HG03064 (cell line): ENCODE measurements around the gene C14orf132.

Experiments used
- ATAC-seq: cut with Tn5 transposase; IDR thresholded peaks from one replicate; pipeline ENCODE4 v1.9.1; 2021; ENCODE audit warnings: low read depth; ENCODE audit not compliant: unreplicated experiment

Gene C14orf132

DNA sequence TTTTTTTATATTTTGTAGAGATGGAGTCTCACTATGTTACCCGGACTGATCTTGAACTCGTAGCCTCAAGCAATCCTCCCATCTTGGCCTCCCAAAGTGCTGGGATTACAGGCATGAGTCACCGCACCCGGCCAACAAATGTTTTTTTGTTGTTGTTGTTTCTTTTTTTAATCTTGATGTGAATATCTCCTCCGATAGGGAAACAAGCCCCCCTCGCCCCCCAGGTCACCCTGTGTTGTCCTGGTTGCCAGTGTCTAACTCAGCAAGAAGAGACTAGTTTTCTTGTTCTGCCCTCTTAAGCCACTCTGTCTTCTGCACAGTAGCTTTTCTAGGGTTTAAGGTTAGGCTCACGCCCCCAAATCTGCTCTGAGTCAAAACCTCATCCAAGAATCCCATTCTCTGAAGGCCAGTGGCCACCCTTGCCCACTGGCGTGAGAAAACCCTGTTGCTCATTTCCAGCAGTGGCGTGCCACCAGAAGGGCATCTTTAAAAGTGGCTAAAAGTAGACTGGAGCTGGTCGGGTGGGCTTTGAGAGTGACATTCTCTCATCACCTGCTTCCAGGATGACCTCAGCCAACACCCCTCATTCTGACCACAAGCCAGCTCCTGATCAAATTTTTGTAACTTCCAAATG lies 42.7 kb downstream of the C14orf132 start:
- no peak for ATAC-seq

DNA sequence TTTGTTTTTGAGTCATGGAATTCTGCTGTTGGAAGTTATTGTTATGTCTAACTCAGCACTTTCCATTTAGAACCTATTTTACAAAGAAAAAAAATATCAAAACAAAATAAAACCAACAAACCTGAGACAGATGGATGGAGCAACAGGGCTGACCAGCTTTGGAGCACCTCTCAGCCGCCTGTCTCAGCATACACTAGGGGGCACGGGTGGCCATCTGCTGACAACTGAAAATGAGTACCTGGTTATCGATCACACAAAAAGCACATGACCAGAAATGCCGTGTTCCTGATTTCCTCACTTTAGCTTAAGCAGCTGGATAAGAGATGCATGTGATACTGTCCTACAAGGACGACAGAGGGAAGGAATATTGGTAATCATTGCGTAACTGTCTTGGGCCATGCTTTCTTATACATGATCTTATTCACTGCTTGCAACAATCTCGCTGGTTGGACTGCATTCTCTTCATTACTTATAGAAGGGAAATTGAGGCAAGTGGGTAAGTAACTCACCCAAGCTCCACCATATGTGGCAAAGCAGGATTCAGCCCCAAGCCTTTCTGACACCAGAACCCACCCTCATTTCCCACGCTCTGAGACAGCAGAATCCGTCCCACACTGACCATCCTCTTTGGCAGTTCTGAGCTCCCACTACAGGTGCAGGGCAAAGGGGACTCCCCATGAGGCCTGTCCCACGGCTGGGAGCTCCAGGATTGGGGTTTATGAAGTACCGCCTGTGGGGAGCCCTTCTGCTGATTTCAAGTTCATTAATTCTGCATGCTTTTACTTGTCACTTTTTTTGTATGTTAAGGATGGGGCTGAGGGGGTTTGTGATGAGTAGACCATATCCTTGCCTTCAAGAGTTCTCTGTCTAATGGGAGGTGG lies 43.5 kb downstream of the C14orf132 start:
- no peak for ATAC-seq

- no peak for ATAC-seq
Measured at GRCh38 chr14:96083667-96084320, 44.6 kb downstream of the C14orf132 start.

DNA sequence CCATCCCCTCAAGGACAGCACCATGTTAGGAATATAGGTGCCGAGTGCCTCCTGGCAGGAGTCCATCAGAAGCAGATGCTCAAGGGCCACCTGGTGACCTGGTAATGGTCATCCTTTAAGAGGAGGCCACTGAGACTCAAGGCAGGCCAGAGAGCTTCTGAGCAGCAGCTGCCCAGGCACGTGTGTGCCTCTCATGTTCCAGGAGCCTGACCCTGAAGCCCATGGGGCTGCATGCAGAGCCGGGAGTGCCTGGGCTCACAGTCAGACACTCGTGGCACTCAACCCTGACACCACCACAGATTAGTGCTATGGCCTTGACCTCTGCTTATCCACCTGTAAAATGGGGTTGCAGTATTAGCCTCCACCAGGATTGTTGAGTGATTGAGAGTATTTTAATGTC lies 45.6 kb downstream of the C14orf132 start:
- ATAC-seq: no peak

DNA sequence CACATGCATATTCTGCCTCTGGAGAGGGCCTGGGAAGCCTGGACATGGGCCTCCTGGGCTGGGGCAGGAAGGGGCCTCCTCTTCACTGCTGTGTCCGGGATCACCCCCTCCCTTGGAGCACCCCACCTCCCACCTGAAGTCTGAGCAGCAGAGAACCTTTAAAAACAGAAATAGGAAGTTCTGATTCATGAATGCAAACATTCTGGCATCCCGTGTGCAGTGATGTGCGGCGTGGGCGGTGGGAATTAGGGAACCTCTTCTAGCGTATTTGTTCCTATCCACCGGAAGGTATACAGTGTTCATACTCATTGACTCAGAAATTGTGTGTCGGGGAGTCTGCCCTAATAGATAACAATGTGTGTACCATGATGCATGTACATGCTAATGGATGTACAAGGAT lies 46.2 kb downstream of the C14orf132 start:
- ATAC-seq: no peak

DNA sequence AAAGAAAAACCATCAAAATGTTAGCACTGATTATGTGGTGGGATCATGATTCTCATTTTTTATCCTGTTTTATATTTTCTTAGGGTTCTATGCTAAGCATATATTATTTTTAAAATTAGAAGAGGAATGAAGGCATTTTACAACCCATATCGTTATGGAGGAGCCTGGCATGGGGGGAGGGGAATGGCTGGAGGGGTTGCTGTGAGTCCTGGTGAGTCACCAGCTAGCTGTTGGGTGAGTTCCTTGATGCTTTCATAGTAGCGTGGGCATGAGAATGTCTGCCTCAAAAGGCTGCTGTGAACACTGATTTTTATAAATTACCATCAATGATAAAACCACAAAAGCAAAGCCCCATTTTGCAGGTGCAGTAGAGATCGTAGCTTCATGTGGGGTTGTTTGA lies 46.9 kb downstream of the C14orf132 start:
- no peak for ATAC-seq

DNA sequence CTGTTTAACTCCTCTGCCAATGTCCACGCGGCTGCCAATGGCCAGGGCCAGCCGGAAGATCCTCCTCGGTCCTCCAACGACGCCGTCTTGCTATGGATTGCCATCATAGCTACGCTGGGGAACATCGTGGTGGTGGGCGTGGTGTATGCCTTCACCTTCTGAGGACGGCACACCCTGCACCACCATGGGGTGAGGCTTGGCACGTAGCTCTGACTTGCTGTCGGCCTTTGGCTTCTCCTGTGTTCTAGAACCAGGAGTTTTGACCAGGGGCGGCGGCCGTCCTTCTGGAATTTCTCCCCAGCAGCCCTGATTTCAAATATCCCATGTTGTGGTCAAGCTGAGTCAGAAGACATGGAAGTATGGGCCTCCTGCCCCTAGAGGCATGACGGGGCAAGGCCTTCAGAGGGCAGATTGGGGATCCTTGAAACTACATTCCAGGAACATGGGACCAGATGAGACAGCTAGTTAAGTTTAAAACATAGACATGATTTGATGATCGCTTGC lies 47.5 kb downstream of the C14orf132 start:
- no peak for ATAC-seq

- ATAC-seq: no peak
Measured at GRCh38 chr14:96088074-96088473, 48.9 kb downstream of the C14orf132 start.

DNA sequence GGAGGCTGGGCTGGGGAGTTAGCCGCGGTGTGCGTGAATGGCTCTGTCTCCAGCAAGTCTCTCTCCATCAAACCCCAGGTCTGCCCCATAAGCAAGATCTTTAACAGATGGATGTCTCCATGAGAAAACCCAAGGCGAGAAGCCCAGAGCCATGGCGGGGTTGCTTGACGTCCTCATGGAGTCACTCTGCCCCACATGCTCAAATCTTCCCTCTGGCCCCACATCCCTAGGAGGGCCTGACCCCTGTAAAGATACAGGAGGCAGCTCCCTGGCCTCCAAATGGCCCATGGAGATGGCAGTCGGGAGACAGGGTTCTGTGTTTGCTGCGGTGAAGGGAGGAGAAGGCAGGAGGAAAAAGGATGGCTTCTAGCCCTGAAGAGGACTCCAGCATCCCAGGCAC lies 49.3 kb downstream of the C14orf132 start:
- ATAC-seq: no peak

DNA sequence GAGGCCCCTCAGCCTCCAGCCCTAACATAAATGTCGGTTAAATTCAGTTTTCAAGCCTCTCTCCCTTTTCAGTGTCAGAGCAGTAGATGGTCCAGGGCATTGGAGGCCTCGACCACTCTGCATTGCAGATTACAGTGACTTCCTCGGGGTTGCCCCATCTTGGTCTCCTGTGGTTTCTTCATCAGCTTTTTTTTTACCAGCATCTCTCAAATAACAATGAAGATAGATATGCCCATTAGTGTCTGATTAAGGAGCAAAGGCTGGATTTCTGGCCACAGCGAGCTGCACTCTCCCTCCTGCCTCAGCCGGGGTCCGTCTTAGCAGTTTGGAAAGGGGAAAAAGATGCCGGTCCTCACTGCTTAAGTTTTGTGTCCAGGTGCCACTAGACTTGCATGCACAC lies 49.7 kb downstream of the C14orf132 start:
- no peak for ATAC-seq

DNA sequence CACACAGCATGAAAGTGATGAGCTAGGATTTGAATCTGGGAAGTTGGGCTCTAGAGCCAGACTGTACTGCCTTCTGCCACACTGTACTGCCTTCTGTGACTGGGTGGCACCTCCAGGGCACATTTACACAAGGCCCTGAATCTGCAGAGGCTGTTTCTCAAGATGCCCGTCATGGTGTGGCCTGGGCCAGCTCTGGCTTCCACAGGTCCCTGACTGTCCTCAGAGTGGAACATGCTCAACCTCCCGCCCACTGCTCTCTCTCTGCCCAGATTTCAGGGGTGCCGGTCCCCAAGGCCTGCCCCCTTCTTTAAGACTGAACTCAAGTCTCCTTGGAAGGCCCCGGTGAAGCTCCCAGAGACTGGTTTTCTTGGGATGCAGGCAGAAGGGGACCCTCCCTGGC lies 50.2 kb downstream of the C14orf132 start:
- no peak for ATAC-seq

- no peak for ATAC-seq
Measured at GRCh38 chr14:96090441-96091148, 51.4 kb downstream of the C14orf132 start.

DNA sequence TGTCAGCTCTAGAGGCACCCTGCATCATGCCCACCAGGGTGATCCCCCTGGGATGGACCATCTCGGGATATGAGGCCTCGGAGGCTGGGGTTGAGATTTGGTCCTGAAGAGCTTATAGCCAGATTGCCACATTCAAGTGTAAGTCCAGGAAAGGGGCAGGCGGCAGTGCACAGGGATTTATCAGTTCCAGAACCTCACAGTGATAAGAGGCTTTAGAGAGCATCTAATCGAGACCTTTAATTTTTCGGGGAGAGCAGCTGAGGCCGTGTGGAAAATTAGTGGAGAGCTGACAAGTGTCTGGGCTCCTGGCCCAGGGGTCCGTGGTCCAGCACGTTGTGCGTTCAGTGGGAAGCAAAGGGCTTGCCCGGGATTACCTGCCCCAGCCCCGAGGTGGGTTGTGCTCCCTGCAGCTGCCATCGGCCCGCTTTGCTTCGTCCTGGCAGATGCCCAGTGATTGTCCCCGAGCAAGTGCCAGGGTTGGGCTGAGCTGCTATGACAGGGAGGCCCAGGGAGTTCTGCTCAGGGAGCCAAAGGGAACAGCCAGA lies 52.1 kb downstream of the C14orf132 start:
- no peak for ATAC-seq

DNA sequence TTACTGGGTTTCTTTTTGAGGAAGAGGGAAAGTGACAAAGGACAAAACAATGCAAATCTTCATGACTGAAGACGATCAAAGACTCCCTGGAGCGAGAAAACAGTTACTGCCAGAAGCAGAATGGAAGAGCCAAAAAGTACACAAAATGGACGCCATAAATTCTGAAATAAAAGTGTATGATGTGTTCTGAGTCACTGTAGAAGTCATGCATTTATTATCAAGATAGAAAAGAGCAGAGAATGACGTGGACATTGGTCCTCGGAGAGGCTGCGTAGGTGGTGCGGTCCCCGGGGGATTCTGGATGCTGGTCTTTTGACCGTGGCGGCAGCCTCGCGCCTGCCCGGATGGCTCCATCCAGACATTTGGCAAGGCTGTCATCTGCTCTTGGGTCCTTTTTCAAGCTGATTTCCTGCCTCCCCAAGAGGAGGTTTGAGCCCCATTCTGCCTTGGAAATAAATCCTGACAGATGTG lies 52.8 kb downstream of the C14orf132 start:
- ATAC-seq: no peak

GRCh38 chr14:96092936-96093335 lies 53.8 kb downstream of the C14orf132 start:
- ATAC-seq: no peak

DNA sequence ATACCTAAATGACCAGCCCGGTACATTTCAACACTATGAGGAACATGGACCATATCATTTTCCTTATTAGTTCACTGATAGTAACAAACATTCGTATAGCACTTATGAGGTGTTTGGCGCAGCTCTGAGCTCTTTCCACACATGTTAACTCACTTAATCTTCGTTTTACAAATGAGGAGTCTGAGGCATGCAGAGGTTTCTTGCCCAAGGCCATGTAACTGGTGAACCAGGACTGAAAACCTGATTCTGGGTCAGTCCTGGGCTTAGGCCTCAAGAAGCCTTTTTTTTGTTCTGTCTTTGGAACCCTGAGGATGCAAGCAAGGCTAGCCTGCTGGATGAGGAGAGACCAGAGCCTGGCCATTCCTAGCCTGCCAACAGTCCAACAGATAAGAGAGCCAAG lies 55.0 kb downstream of the C14orf132 start:
- no peak for ATAC-seq

- no peak for ATAC-seq
Measured at GRCh38 chr14:96094656-96095055, 55.5 kb downstream of the C14orf132 start.

DNA sequence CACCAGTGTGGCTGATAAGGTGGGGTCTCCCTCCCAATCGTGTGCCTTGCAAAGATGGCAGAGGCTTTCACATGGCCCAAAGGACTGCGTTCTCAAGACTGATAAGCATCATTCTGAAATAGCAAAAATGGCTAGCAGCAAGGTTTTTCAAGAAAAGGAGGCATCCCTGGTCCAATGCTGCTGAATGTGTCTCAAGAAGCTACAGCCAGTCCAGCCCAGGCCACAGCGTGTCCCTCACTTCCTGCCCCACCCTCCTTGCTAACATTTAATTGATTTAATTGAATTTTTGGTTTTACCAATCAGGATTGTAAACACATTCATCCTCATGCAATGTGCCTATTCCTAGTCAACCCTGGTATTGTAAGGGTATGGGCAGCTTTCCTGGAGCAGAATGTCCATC lies 55.9 kb downstream of the C14orf132 start:
- no peak for ATAC-seq

DNA sequence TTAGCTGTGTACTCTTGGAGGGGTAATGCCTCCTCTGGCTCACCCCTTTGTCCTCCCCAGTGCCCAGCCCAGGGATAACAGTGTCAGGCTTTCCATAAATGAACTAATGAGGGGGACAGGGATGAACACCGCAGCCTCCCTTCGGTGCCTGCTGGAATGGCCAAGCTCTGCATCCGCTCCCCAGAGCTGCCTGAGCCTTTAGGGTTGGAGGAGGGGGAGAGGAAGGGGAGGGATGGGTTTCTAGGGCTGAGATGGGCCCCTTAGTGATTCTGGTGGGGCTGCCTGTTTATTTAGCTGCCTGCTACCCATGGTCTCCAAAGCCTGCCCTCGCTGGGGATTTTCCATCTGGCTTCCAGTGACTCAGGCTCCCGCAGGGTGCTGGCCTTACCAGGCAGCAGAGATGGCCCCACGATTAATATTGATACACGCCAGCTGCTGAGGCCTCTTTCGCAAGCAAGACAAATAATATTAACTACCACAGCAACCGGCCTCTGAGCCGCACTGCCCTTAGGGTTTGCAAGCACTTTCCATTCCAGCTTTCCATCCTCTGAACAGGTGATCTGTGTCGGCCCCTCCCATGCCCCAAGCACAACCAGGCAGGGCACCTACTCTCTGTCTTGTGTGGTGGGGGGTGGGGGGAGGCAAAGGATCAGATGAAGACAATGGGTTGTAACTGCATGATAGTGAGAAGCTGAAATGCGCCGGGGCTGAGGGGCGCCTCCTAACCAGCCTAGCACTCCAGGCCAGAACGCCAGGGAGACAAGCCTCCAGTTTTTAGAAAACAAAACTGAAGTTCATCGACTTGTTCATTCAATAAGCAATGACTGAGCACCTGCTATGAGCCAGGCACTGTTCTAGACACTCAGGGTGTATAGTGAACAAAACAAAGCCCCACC lies 56.7 kb downstream of the C14orf132 start:
- ATAC-seq: no peak
